HepG2 (cell line): ENCODE results near the gene SEPTIN5. TPM values are rescaled to one million over a fixed set of nuclear protein-coding genes. Genes with fewer than 3 reads are reported as not detected.

Experiments used
- ASH2L ChIP-seq: fragments of 300-600, 200-600 bp; sonication (generic); IDR thresholded peaks from 2 replicates; pipeline ENCODE4 v1.7.0; 2017; ENCODE audit warnings: low read depth, mild to moderate bottlenecking, moderate library complexity, mixed read lengths, low read length; ENCODE audit not compliant: insufficient read length
- FOXA1 ChIP-seq, 2 experiments: fragments of 450-650 bp in 1 of 2; sonication (generic) in 1 of 2; formaldehyde crosslinking in 1 of 2; IDR thresholded peaks; 2 replicates each; pipeline versions ENCODE4 v1.4.0 to v1.6.1; 2016 to 2020; ENCODE audit warnings: missing genetic modification reagents in 1 of 2
- HNF4A ChIP-seq: sonication (generic); formaldehyde crosslinking; IDR thresholded peaks from 2 replicates; pipeline ENCODE4 v1.4.0; 2020; ENCODE audit warnings: missing genetic modification reagents
- KIAA2018 ChIP-seq: sonication (generic); formaldehyde crosslinking; IDR thresholded peaks from 2 replicates; pipeline ENCODE4 v1.5.0; 2020; ENCODE audit warnings: mild to moderate bottlenecking, missing genetic modification reagents, borderline replicate concordance
- MAFG ChIP-seq: sonication (generic); formaldehyde crosslinking; IDR thresholded peaks from 2 replicates; pipeline ENCODE4 v1.5.1; 2020; ENCODE audit warnings: mild to moderate bottlenecking, missing genetic modification reagents
- NFKBIZ ChIP-seq: IDR thresholded peaks from 2 replicates; pipeline ENCODE4 v1.6.1; 2018; ENCODE audit warnings: missing genetic modification reagents, missing compliant biosample characterization
- PHF20 ChIP-seq: sonication (generic); formaldehyde crosslinking; IDR thresholded peaks from 2 replicates; pipeline ENCODE4 v1.5.0; 2020; ENCODE audit warnings: mild to moderate bottlenecking, missing genetic modification reagents
- RBFOX2 ChIP-seq: fragments of 200-400 bp; formaldehyde crosslinking; IDR thresholded peaks from 2 replicates; pipeline ENCODE4 v1.6.1; 2017; ENCODE audit warnings: low read depth, mild to moderate bottlenecking, low read length
- SAP130 ChIP-seq: IDR thresholded peaks from 2 replicates; pipeline ENCODE4 v1.6.1; 2016; ENCODE audit warnings: low read depth
- SNAPC2 ChIP-seq: sonication (generic); formaldehyde crosslinking; IDR thresholded peaks from 2 replicates; pipeline ENCODE4 v1.8.1; 2022; ENCODE audit warnings: mild to moderate bottlenecking, missing genetic modification reagents
- TEAD3 ChIP-seq: optimal IDR thresholded peaks from 2 replicates; pipeline ENCODE3; 2016; ENCODE audit warnings: borderline replicate concordance
- TEF ChIP-seq: sonication (generic); formaldehyde crosslinking; IDR thresholded peaks from 2 replicates; pipeline ENCODE4 v1.5.0; 2020; ENCODE audit warnings: missing genetic modification reagents
- ZBTB21 ChIP-seq: sonication (generic); formaldehyde crosslinking; IDR thresholded peaks from 2 replicates; pipeline ENCODE4 v1.4.0; 2020; ENCODE audit warnings: missing genetic modification reagents
- ZNF431 ChIP-seq: sonication (generic); formaldehyde crosslinking; IDR thresholded peaks from 2 replicates; pipeline ENCODE4 v1.9.0; 2022; ENCODE audit warnings: missing genetic modification reagents, low read depth, mild to moderate bottlenecking, borderline replicate concordance
- polyA plus RNA-seq, 8 experiments: library from polyadenylated mRNA; depleted of rRNA in 3 of 8; stranded (reverse) in 7 of 8; unstranded in 1 of 8; fragments of >200 nt; fragmentation: Illumina TruSeq in 4 of 8; extraction: Trizol in 4 of 8; gene quantifications; 2 replicates each; pipeline versions ENCODE4 v1.2.1 to v1.2.3, GENCODE V29; 2011 to 2016; ENCODE audit warnings: low read depth in 4 of 8, missing spikeins in 1 of 8, mixed read lengths in 1 of 8; ENCODE audit not compliant: insufficient read depth in 1 of 8
- total RNA-seq, 5 experiments: library from RNA; depleted of rRNA; stranded (reverse); fragments of >200 nt; fragmentation: Illumina TruSeq; extraction: Trizol; gene quantifications; 2 replicates each; pipeline ENCODE4 v1.2.3, GENCODE V29; 2016; ENCODE audit warnings: low read depth in 1 of 5
- TF ChIP-seq, protein P1 (sequence below): sonication (generic); formaldehyde crosslinking; IDR thresholded peaks from 2 replicates; pipeline ENCODE4 v1.4.0; 2020; ENCODE audit warnings: mild to moderate bottlenecking, missing genetic modification reagents, borderline replicate concordance

SEPTIN5 gene
- total and polyA plus RNA-seq, 2 of the 13 experiments (the other 11 are each of a cell fraction or from before 2014, with no cell fraction given) = 0.33 TPM; not detected in 1

DNA sequence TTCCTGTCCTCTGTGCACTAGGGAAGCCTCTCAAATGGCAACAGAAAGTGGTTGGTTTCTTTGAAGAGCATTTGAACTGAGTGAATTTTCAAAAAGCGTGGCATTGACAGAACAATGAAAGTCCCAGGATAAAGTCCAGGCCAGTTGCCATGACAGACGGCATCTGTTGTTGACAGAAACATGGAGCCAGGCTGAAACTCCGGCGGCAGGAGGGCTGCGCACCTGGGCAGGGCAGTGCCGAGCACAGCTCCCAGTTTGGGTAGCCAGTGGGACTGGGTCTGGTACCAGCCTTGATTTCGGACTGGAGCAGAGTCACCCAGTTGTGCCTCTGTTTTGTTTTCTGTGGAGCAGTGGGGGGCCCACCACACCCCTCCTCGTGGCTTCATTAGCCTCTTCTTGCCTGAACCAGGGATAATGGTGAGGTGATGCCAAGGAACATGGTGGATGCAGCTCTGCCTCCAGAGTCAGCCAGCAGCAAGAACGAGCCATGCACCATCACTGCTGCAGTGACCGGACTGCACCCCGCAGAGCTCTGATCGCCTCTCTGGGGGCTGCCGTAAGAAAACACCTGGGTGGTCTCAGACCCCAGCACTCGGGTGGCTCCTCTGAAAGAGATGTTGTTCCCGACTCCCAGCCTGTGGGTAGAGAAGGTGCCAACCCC is 9.8 kb upstream of the SEPTIN5 start (continued):
- no peak for TF ChIP-seq KIAA2018 (CRISPR knock-in tag)
- no peak for TF ChIP-seq ZBTB21 (CRISPR knock-in tag)
- TF ChIP-seq SNAPC2 (CRISPR knock-in tag) = no peak
- TF ChIP-seq ASH2L = peak; percentile 15
- no peak for TF ChIP-seq TEF (CRISPR knock-in tag)
- no peak for TF ChIP-seq NFKBIZ (CRISPR knock-in tag)
- no peak for TF ChIP-seq MAFG
- no peak for TF ChIP-seq ZNF431 (CRISPR knock-in tag)
- peak; percentile 39; the same call in 1 of the 2 replicates for TF ChIP-seq SAP130 (CRISPR knock-in tag)
- no peak for TF ChIP-seq RBFOX2
- TF ChIP-seq, protein P1, sequence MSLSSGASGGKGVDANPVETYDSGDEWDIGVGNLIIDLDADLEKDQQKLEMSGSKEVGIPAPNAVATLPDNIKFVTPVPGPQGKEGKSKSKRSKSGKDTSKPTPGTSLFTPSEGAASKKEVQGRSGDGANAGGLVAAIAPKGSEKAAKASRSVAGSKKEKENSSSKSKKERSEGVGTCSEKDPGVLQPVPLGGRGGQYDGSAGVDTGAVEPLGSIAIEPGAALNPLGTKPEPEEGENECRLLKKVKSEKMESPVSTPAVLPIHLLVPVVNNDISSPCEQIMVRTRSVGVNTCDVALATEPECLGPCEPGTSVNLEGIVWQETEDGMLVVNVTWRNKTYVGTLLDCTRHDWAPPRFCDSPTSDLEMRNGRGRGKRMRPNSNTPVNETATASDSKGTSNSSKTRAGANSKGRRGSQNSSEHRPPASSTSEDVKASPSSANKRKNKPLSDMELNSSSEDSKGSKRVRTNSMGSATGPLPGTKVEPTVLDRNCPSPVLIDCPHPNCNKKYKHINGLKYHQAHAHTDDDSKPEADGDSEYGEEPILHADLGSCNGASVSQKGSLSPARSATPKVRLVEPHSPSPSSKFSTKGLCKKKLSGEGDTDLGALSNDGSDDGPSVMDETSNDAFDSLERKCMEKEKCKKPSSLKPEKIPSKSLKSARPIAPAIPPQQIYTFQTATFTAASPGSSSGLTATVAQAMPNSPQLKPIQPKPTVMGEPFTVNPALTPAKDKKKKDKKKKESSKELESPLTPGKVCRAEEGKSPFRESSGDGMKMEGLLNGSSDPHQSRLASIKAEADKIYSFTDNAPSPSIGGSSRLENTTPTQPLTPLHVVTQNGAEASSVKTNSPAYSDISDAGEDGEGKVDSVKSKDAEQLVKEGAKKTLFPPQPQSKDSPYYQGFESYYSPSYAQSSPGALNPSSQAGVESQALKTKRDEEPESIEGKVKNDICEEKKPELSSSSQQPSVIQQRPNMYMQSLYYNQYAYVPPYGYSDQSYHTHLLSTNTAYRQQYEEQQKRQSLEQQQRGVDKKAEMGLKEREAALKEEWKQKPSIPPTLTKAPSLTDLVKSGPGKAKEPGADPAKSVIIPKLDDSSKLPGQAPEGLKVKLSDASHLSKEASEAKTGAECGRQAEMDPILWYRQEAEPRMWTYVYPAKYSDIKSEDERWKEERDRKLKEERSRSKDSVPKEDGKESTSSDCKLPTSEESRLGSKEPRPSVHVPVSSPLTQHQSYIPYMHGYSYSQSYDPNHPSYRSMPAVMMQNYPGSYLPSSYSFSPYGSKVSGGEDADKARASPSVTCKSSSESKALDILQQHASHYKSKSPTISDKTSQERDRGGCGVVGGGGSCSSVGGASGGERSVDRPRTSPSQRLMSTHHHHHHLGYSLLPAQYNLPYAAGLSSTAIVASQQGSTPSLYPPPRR (CRISPR knock-in tag) = no peak
- TF ChIP-seq TEAD3 (CRISPR knock-in tag) = no peak
- TF ChIP-seq PHF20 (CRISPR knock-in tag) = no peak
- TF ChIP-seq HNF4A = peak; percentile 39; the same call in 1 of the 2 replicates
- no peak for TF ChIP-seq FOXA1 (IDR thresholded peaks at IDR 0.05)
- peak; percentile 44 for TF ChIP-seq FOXA1 (CRISPR knock-in tag; IDR thresholded peaks at IDR 0.05)
